ENCODE data around the gene SYNE1.

SYNE1 gene

GRCh38 chr6:152404936-152405595 lies 232.1 kb downstream of the SYNE1 start:
- Histone ChIP-seq H3K36me3 (ENCODE audit: control insufficient read depth, low read depth, low read length) (no peaks in the 10 kb centered on the region), H3K9ac (ENCODE audit: low read length) (no peak overlapping the region), H3K27me3 (ENCODE audit: control insufficient read depth, insufficient read depth, low read length) (no peaks in the 10 kb centered on the region), H3K4me3 (ENCODE audit: low read length) (no peak overlapping the region), H3K9me3 (ENCODE audit: control insufficient read depth, low read depth, low read length) (no peaks in the 10 kb centered on the region), H3K27ac (ENCODE audit: low read length) (no peak overlapping the region), H3K4me1 (ENCODE audit: control insufficient read depth, low read depth, low read length) (no peaks in the 10 kb centered on the region)

DNA sequence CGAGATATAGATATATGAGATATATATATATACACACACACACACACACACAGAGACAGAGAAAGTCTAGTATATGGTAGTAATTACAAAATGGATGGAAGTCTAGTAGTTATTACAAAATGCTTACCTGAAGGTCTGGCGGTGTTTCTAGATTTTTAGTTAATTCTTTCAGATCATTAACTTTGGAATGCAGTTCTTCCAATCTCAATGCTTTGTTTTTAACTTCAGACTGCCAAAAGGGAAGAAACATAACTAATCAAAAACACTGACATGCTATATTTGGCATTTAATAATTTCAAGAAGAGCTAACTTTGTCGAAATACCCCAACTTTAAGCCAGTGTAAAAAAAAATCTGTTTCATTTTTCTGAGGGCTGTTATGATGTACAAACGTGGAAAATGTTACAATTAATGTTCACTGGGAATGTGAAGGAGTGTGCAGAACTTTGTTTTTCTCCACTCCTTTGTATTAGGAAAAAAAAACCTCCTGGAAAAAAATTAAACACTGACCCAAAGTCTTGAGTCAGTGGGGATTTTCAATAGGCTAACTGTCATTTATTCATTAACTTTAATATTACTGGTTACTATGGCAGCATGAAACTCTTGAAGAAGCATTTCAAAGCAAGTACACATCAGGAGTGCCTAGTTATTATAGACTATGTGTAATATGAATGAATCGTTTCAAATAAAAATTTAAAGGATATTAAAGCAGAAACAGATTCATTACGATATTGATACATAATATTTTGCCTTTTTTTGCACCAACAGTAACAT lies 232.9 kb downstream of the SYNE1 start:
- no peak overlapping the region for H3K9ac ChIP-seq (ENCODE audit: low read length)
- no peak overlapping the region for H3K4me3 ChIP-seq (ENCODE audit: low read length)
- H3K27ac ChIP-seq (ENCODE audit: low read length): no peak overlapping the region
- no peaks in the 10 kb centered on the region for H3K27me3 ChIP-seq (ENCODE audit: control insufficient read depth, insufficient read depth, low read length)
- H3K4me1 ChIP-seq (ENCODE audit: control insufficient read depth, low read depth, low read length): no peaks in the 10 kb centered on the region
- no peaks in the 10 kb centered on the region for H3K9me3 ChIP-seq (ENCODE audit: control insufficient read depth, low read depth, low read length)
- no peaks in the 10 kb centered on the region for H3K36me3 ChIP-seq (ENCODE audit: control insufficient read depth, low read depth, low read length)

DNA sequence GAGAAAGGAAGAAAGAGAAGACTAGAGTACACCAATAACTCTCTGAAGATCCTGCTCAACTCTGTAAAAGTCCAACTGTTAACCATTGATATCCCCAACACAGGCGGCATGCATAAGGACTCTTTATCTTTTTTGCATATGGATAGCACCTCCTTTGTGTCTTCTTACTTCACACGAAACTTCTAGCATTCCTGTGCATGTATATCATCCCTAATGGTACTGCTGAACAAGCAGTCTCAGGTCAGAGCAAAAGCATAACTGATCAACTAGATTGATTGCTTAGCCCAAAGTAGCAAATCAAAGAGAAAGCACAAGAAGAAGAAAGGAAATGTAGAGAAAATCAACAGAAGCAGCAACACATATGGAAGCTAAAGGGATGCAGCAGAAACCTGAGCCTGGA lies 234.4 kb downstream of the SYNE1 start:
- H3K4me3 ChIP-seq (ENCODE audit: low read length): no peak overlapping the region
- no peaks in the 10 kb centered on the region for H3K4me1 ChIP-seq (ENCODE audit: control insufficient read depth, low read depth, low read length)
- no peaks in the 10 kb centered on the region for H3K27me3 ChIP-seq (ENCODE audit: control insufficient read depth, insufficient read depth, low read length)
- no peak overlapping the region for H3K9ac ChIP-seq (ENCODE audit: low read length)
- no peaks in the 10 kb centered on the region for H3K9me3 ChIP-seq (ENCODE audit: control insufficient read depth, low read depth, low read length)
- no peaks in the 10 kb centered on the region for H3K36me3 ChIP-seq (ENCODE audit: control insufficient read depth, low read depth, low read length)
- H3K27ac ChIP-seq (ENCODE audit: low read length): no peak overlapping the region

GRCh38 chr6:152401978-152402377 lies 235.2 kb downstream of the SYNE1 start:
- no peaks in the 10 kb centered on the region for H3K27me3 ChIP-seq (ENCODE audit: control insufficient read depth, insufficient read depth, low read length)
- no peak overlapping the region for H3K9ac ChIP-seq (ENCODE audit: low read length)
- no peak overlapping the region for H3K27ac ChIP-seq (ENCODE audit: low read length)
- no peaks in the 10 kb centered on the region for H3K4me1 ChIP-seq (ENCODE audit: control insufficient read depth, low read depth, low read length)
- H3K9me3 ChIP-seq (ENCODE audit: control insufficient read depth, low read depth, low read length): no peaks in the 10 kb centered on the region
- H3K36me3 ChIP-seq (ENCODE audit: control insufficient read depth, low read depth, low read length): no peaks in the 10 kb centered on the region
- H3K4me3 ChIP-seq (ENCODE audit: low read length): no peak overlapping the region

DNA sequence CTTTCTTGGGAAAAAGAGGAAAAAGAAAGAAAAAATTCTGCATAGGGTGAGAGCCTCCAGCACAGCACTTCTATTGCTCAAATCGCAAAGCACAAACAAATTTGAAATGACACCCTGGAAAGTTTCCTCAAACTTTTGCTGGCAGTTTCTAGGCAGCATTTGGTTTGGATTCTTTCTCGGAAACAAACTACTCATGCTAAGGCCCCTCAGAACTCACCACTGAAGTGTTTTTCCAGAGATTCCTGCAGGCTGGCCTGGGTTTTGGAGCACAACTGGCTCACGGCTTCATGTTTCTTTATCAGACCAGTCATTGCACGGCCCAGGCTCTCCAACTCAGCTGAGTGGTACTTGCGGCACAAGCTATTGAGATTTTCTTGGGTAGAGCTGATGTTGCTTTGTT lies 237.8 kb downstream of the SYNE1 start:
- H3K4me3 ChIP-seq (ENCODE audit: low read length): no peak overlapping the region
- H3K9ac ChIP-seq (ENCODE audit: low read length): no peak overlapping the region
- no peaks in the 10 kb centered on the region for H3K27me3 ChIP-seq (ENCODE audit: control insufficient read depth, insufficient read depth, low read length)
- no peaks in the 10 kb centered on the region for H3K4me1 ChIP-seq (ENCODE audit: control insufficient read depth, low read depth, low read length)
- no peaks in the 10 kb centered on the region for H3K36me3 ChIP-seq (ENCODE audit: control insufficient read depth, low read depth, low read length)
- no peaks in the 10 kb centered on the region for H3K9me3 ChIP-seq (ENCODE audit: control insufficient read depth, low read depth, low read length)
- no peak overlapping the region for H3K27ac ChIP-seq (ENCODE audit: low read length)

GRCh38 chr6:152398993-152399392 lies 238.2 kb downstream of the SYNE1 start:
- H3K9ac ChIP-seq (ENCODE audit: low read length): no peak overlapping the region
- H3K27ac ChIP-seq (ENCODE audit: low read length): no peak overlapping the region

DNA sequence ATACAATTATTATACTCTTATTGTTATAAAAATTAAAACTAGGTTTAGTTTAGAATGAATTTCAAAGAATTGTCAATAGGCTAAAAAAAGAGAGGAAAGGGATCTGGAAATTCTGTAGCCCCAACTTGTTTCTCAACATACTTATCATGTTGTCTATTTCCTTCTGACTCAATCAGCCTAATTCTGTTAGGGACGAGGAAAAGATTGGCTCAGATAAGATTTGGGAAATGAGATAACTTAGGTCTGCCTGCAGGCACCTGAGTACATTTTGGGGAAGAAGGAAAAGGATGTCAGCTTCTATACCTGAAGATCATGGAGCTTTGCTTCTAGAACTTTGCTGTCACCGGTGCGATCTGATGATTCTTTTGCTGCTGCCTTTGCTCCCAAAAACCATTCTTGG lies 238.8 kb downstream of the SYNE1 start:
- no peak overlapping the region for H3K4me3 ChIP-seq (ENCODE audit: low read length)
- no peaks in the 10 kb centered on the region for H3K36me3 ChIP-seq (ENCODE audit: control insufficient read depth, low read depth, low read length)
- no peak overlapping the region for H3K9ac ChIP-seq (ENCODE audit: low read length)
- no peaks in the 10 kb centered on the region for H3K27me3 ChIP-seq (ENCODE audit: control insufficient read depth, insufficient read depth, low read length)
- H3K27ac ChIP-seq (ENCODE audit: low read length): no peak overlapping the region
- H3K4me1 ChIP-seq (ENCODE audit: control insufficient read depth, low read depth, low read length): no peaks in the 10 kb centered on the region
- H3K9me3 ChIP-seq (ENCODE audit: control insufficient read depth, low read depth, low read length): no peaks in the 10 kb centered on the region

More at GRCh38 chr6:152398993-152399392, 238.2 kb downstream of the SYNE1 start:
- H3K36me3 ChIP-seq (ENCODE audit: control insufficient read depth, low read depth, low read length): no peaks in the 10 kb centered on the region
- H3K27me3 ChIP-seq (ENCODE audit: control insufficient read depth, insufficient read depth, low read length): no peaks in the 10 kb centered on the region
- H3K4me1 ChIP-seq (ENCODE audit: control insufficient read depth, low read depth, low read length): no peaks in the 10 kb centered on the region
- no peaks in the 10 kb centered on the region for H3K9me3 ChIP-seq (ENCODE audit: control insufficient read depth, low read depth, low read length)
- H3K4me3 ChIP-seq (ENCODE audit: low read length): no peak overlapping the region

- Histone ChIP-seq H3K36me3 (ENCODE audit: control insufficient read depth, low read depth, low read length) (no peaks in the 10 kb centered on the region), H3K9me3 (ENCODE audit: control insufficient read depth, low read depth, low read length) (no peaks in the 10 kb centered on the region), H3K9ac (ENCODE audit: low read length) (no peak overlapping the region), H3K27ac (ENCODE audit: low read length) (no peak overlapping the region), H3K4me3 (ENCODE audit: low read length) (no peak overlapping the region), H3K27me3 (ENCODE audit: control insufficient read depth, insufficient read depth, low read length) (no peaks in the 10 kb centered on the region), H3K4me1 (ENCODE audit: control insufficient read depth, low read depth, low read length) (no peaks in the 10 kb centered on the region)
Observed at GRCh38 chr6:152394303-152394702, 242.9 kb downstream of the SYNE1 start.

- no peak overlapping the region for H3K9ac ChIP-seq (ENCODE audit: low read length)
- H3K27me3 ChIP-seq (ENCODE audit: control insufficient read depth, insufficient read depth, low read length): no peaks in the 10 kb centered on the region
- no peaks in the 10 kb centered on the region for H3K9me3 ChIP-seq (ENCODE audit: control insufficient read depth, low read depth, low read length)
- H3K36me3 ChIP-seq (ENCODE audit: control insufficient read depth, low read depth, low read length): no peaks in the 10 kb centered on the region
- H3K27ac ChIP-seq (ENCODE audit: low read length): no peak overlapping the region
- H3K4me1 ChIP-seq (ENCODE audit: control insufficient read depth, low read depth, low read length): no peaks in the 10 kb centered on the region
- no peak overlapping the region for H3K4me3 ChIP-seq (ENCODE audit: low read length)
Observed at GRCh38 chr6:152391179-152391880, 245.8 kb downstream of the SYNE1 start.

DNA sequence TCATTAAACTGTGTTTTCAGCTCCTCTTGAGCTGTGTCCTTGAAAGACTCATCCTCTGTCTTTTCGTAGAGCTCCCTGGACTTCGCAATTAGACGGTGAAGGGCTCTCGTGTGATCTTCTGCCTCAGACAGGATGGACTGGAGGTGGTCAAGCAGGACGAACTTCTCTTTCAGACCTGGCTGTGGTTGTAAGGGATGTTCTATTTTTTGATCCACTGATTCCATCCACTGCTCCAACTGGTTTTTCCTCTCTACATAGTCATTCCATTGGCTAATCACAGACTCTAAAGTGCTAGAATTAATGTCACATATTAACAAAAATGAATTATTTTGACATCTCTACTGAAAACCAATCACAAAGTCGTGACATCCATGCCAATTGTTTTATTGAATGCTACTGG lies 250.1 kb downstream of the SYNE1 start:
- no peaks in the 10 kb centered on the region for H3K36me3 ChIP-seq (ENCODE audit: control insufficient read depth, low read depth, low read length)
- H3K27me3 ChIP-seq (ENCODE audit: control insufficient read depth, insufficient read depth, low read length): no peaks in the 10 kb centered on the region
- H3K9me3 ChIP-seq (ENCODE audit: control insufficient read depth, low read depth, low read length): no peaks in the 10 kb centered on the region
- H3K4me3 ChIP-seq (ENCODE audit: low read length): no peak overlapping the region
- no peak overlapping the region for H3K9ac ChIP-seq (ENCODE audit: low read length)
- H3K4me1 ChIP-seq (ENCODE audit: control insufficient read depth, low read depth, low read length): no peaks in the 10 kb centered on the region
- H3K27ac ChIP-seq (ENCODE audit: low read length): no peak overlapping the region

DNA sequence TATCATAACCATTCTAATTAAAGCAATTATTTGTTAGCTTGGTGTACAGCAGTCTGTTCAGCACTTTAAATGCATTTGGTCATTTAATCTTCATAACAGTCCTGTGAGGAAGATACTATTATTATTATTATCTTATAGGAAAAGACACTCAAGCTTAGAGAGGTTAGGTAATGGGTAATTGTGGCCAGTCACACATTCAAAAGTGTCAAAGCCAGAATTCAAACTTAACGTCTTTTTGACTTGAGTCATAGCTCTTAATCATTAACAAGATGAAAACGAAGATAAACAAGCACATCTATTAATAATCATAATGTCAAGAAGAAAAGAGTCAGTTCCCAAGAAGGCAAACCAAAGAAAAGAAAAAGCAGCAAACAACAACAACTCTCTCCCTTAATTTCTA lies 251.0 kb downstream of the SYNE1 start:
- Histone ChIP-seq H3K27me3 (ENCODE audit: control insufficient read depth, insufficient read depth, low read length) (no peaks in the 10 kb centered on the region), H3K27ac (ENCODE audit: low read length) (no peak overlapping the region), H3K9me3 (ENCODE audit: control insufficient read depth, low read depth, low read length) (no peaks in the 10 kb centered on the region), H3K4me3 (ENCODE audit: low read length) (no peak overlapping the region), H3K36me3 (ENCODE audit: control insufficient read depth, low read depth, low read length) (no peaks in the 10 kb centered on the region), H3K4me1 (ENCODE audit: control insufficient read depth, low read depth, low read length) (no peaks in the 10 kb centered on the region), H3K9ac (ENCODE audit: low read length) (no peak overlapping the region)
